GM12864 (cell line): ENCODE results near the gene TMEM221.

Experiments
- DNase-seq: peaks from one replicate; pipeline ENCODE4 v3.0.0-alpha.2; 2011; ENCODE audit warnings: low read depth
- H3K4me3 ChIP-seq: 2 replicates; pipeline ENCODE4 v1.5.1; 2011; ENCODE audit warnings: mild to moderate bottlenecking, low read depth, low read length, control low read depth
- TF ChIP-seq, protein P1 (sequence below): IDR thresholded peaks from 2 replicates; pipeline ENCODE4 v1.5.1; 2011; ENCODE audit warnings: low read depth, mild to moderate bottlenecking, moderate library complexity, low read length, control low read depth, inconsistent platforms; ENCODE audit errors: missing control alignments

The TMEM221 gene

DNA sequence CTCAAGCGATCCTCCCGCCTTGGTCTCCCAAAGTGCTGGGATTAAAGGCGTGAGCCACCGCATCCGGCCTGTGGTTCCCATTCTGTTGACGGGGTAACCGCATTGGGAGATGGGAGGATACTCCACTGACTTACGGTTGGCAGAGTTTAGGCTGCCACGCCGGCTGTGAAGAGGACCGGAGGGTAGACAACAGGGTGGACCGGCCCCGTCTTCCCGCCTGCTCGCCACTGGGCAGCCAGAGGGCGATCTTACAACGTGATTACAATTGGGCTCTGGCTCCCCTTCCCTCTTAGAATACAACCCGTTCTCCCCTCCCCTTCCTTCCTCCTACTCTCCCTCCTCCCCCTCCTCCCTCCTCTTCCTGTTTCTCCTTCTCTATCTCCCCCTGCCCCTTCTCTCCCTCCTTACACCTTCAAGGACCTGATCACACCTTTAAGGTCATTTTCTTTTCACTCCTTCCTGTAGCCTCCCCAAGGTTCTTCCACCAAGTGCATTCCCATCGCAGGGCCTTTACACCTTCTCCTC lies 53.5 kb downstream of the TMEM221 start:
- H3K4me3 ChIP-seq: no peak overlapping the region
- DNase-seq: no peak
- TF ChIP-seq, protein P1, sequence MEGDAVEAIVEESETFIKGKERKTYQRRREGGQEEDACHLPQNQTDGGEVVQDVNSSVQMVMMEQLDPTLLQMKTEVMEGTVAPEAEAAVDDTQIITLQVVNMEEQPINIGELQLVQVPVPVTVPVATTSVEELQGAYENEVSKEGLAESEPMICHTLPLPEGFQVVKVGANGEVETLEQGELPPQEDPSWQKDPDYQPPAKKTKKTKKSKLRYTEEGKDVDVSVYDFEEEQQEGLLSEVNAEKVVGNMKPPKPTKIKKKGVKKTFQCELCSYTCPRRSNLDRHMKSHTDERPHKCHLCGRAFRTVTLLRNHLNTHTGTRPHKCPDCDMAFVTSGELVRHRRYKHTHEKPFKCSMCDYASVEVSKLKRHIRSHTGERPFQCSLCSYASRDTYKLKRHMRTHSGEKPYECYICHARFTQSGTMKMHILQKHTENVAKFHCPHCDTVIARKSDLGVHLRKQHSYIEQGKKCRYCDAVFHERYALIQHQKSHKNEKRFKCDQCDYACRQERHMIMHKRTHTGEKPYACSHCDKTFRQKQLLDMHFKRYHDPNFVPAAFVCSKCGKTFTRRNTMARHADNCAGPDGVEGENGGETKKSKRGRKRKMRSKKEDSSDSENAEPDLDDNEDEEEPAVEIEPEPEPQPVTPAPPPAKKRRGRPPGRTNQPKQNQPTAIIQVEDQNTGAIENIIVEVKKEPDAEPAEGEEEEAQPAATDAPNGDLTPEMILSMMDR: peak; percentile 89

DNA sequence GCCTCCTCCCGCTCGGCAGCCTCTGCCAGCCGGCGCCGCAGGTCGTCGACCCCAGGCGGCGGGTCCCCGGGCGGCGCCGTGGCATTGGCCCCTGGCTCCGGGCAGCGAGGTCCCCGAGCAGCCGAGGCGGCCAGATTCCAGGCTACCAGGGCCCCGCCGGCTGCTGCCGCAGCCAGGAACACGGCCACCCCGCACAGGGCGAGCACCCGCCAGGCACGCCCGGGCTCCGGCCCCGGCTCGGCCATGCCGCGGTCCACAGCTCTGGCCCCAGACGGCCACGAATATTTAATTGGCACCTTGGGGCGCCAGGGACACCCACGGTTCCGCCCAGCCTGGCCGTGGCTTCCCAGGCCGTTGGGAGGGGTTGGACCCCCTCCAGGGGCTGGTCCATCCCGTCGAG lies 54.6 kb downstream of the TMEM221 start, which contains the start of gene CCDC194:
TSS of gene CCDC194 (minus strand) at position 283 of the 400 bp plus-strand sequence. CDS start at position 245, 38 bp downstream.
- TF ChIP-seq, protein P1: no peak
- H3K4me3 ChIP-seq: no peak within 1 kb of the TSS
- no peak for DNase-seq

DNA sequence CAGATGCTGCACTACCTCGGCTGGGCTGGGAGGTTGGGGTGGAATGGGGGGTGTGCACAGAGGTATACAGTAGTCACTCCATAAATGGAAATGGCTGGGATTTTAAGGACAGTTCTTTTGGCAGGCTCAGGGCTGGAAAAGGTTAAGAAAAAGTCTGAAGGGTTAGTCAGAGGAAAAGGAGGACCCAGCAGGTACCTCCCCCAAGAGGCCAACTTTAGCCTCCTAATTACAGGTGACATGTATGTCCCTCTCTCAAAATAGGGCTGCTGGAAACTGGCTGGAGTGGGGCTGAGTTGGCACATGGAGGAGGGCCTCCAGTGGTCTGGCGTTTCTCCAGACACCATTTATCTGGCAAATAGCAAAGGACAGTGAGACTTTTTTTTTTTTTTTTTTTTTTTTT lies 55.5 kb downstream of the TMEM221 start:
- no peak for DNase-seq
- H3K4me3 ChIP-seq: no peak overlapping the region
- TF ChIP-seq, protein P1: no peak

DNA sequence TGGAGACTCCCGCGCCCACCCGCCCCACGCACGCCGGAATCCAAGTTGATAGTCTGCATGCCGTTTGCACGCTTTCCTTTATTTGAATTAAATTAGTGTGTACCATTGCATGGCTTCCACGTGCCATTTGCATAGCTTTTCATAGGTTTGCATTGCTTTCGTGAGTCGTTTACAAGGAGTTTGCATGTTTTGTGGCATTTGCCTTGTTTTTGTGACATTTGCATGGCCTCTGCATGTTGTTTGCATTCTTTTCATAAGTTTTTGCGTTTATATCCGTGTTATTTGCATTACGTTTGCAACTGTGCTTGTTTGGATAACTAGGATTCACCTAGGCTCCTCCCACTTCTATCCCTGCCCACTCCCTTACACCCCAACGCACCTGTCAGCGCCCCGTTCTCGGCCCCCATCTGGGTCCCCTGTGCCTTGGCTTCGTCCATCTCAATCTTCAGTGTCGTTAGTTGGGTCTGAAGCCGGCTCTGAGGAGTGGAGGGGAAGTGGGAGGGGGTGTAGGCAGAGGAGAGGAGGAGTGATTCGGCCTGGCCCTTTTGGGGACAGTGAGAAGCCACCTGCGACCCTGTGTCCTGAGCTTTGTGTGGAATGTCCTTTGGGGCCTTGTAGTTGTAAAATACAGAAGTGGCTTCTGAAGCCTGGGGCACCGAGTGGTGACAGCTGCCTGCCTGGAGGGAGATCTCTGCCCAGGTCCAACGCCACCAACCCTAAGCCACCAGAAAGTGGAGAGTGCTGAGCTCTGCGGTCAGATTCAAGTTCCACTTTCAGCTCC lies 56.9 kb downstream of the TMEM221 start:
- peak overlapping the region; percentile 20 for H3K4me3 ChIP-seq
- DNase-seq: no peak
- TF ChIP-seq, protein P1: no peak

DNA sequence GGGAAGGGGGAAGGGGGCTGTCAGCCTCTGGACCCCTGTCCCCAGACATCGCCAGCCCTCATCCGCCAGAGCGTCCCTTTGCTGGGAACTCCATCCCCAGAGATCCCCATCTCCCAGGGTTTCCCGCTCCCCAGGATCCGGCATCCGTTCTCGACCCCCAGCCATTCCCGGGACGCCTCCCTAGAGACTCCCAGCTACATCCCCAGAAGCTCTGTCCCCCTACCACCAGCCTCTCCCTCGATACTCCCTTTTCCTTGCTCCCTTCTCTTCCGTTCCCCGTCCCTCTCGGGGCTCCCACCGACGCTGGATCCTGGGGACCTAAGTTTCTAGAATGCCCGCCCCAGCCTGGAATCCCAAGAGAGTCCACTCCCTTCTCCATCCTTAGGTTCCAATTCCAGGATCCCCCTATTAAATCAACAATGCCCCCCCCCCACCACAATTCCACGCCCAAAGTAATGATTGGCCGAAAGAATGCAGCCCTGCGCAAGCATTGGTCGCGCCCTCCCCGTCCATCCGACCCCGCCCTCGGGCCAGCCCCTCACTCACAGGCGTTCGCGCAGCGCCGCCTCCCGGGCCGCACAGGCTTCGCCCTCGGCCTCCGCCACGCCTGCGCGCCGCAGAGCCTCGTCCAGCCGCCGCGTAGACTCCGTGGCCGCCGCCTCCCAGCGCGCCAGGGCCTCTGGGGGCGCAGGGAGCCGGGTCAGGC lies 57.6 kb downstream of the TMEM221 start:
- H3K4me3 ChIP-seq: peak overlapping the region; percentile 39
- TF ChIP-seq, protein P1: peak; percentile 68
- no peak for DNase-seq

DNA sequence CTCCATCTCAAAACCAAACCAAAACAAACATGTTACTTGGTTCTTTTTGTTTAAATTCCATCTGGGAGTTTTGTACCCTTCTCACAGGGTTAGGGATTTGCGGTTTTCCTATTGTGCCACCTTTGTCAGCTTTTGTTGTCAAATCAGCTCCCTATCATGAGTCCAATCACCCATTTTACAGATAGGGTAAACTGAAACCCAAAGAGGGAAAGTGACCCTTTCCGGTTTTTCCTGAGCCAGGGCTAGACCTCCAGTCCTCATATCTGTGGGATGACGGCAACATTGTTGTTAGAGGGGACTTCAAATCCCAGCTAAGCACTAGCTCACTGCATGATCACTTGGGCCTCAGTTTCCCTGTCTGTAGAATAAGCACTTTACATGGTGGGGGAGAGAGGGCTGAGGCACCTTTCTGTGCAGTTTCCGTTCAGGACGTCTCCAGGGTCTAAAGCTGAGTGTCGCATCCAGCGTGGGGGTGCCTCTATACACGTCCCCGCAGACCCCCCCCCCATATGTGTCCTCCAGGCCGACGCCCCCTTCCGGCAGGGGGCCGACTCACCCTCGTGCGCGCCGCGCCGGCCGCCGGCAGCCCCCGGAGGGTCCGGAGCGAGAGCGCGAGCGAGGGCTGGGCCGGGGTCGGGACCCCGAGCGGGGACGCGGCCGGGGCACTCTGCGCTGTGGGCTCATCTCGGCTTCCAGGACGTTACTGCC lies 58.4 kb downstream of the TMEM221 start:
- no peak for DNase-seq
- peak overlapping the region; percentile 39 for H3K4me3 ChIP-seq
- TF ChIP-seq, protein P1: peak; percentile 9
